Stimulated activated CD8-positive, alpha-beta memory T cell treated with anti-CD3 and anti-CD28 coated beads, Interleukin-12 subunit alpha, Interleukin-12 subunit beta, amount 100 ng/mL, for 24 hours (primary cell): ENCODE measurements around the gene SCNN1A.
"Not testable (repeated sequence)": the region's sequence is repeated elsewhere in the genome, so short reads cannot be mapped to it uniquely, and the experiment has no call there.

ENCODE experiments used
- DNase-seq: peaks from one replicate; pipeline ENCODE4 v3.0.0-alpha.2; 2020; ENCODE audit errors: extremely low read depth

Gene SCNN1A

GRCh38 chr12:6347367-6348338 is 27.7 kb downstream of the SCNN1A start:
- DNase-seq = no peak

- DNase-seq = no peak
These were observed 28.4 kb downstream of the SCNN1A start for GRCh38 chr12:6346942-6347341.

- no peak for DNase-seq
These were observed 29.0 kb downstream of the SCNN1A start for GRCh38 chr12:6346235-6346832.

- no peak for DNase-seq
These were observed 29.9 kb downstream of the SCNN1A start for GRCh38 chr12:6345319-6346091.

GRCh38 chr12:6344101-6344660 is 31.2 kb downstream of the SCNN1A start:
- not testable (repeated sequence) for DNase-seq

GRCh38 chr12:6343518-6343917 is 31.8 kb downstream of the SCNN1A start:
- DNase-seq = no peak

GRCh38 chr12:6342140-6342889 is 33.0 kb downstream of the SCNN1A start:
- DNase-seq = no peak

GRCh38 chr12:6341417-6342139 is 33.8 kb downstream of the SCNN1A start, which contains the start of gene TNFRSF1A:
TSS of gene TNFRSF1A (minus strand) at chr12:6342076. CDS start at chr12:6341814, 262 bp downstream.
- no peak for DNase-seq

GRCh38 chr12:6340745-6341416 is 34.5 kb downstream of the SCNN1A start:
- no peak for DNase-seq

DNA sequence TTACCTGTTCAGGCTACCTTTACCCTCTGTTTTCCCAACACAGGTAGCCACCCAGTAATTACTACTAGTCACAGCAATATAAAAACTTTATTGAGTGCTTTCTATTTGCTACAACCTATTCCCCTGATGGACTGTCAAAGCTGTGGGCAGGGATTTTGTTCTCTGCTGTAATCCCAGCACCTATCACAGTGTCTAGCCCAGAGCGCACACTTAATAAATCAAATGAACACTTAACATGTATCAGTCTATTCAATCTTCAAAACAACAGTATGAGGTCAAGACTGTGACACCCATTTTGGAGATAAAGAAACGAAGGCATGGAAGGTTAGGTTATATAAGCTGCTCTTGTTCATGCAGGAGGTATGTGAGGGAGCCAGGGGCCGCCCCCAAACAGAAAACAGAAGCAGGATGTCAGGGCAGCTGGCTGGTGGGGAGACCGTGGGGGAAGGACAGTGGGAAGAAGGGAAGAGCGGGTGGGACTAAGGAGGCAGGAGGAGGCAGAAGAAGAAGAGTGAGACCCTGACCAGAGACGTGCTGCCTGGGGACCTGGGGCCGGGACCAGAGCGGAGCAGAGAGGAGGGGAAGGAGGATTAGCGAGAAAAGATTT is 35.2 kb downstream of the SCNN1A start:
- DNase-seq = no peak

GRCh38 chr12:6338955-6339354 is 36.4 kb downstream of the SCNN1A start:
- no peak for DNase-seq

GRCh38 chr12:6338536-6338935 is 36.8 kb downstream of the SCNN1A start:
- DNase-seq = not testable (repeated sequence)

GRCh38 chr12:6337958-6338433 is 37.4 kb downstream of the SCNN1A start:
- no peak for DNase-seq

GRCh38 chr12:6336889-6337853 is 38.2 kb downstream of the SCNN1A start:
- no peak for DNase-seq

DNA sequence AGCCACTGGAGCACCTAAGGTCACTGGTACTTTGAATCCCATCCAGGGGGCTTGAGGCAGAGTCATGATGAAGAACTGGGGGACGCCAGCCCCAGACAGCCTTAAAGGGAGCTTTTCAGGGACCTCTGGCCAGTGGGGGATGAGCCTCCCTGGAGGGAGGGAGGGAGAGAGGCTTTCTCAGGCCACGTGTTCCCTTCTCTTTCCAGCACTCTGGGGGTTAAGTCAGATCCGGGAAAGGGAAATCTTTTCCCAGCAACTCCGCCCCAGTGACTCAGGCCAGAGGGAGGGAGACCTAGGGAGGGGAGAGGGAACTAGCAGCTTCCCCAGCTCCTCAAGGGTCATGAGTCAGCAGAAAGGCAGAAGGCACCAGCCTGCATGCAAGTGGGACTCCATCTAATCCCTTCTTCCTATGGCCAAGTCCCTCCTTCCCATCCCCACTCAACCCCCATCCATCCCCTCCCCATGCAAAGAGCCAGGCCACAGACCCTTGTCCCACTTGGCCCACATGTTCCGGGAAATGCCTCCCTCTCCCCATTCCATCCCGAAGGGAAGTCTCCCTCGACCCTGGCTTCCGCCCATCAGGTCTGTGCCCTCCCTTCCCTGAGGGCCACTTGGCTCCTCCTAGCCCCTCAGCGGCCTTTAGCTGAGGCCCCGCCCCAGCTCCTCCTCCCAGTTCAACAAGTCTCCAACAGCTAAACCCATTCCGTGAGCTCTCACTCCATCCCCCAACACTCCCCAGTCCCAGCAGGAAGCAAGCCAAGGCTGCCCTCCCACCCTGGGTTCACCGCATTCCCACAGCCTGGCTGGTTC is 39.1 kb downstream of the SCNN1A start:
- DNase-seq = no peak

- peak; percentile 78 for DNase-seq
These were observed 39.8 kb downstream of the SCNN1A start for GRCh38 chr12:6335451-6336078.
